NAMALWA (cell line): ENCODE results near the gene KDM2B.

Experiments
- DNase-seq: peaks from one replicate; pipeline ENCODE4 v3.0.0-alpha.2; 2015; ENCODE audit warnings: low spot score

Gene KDM2B

GRCh38 chr12:121530600-121531355 is 50.0 kb downstream of the KDM2B start:
- DNase-seq: peak; percentile 67

GRCh38 chr12:121529184-121529583 is 51.6 kb downstream of the KDM2B start:
- no peak for DNase-seq

- DNase-seq: no peak
Observed at GRCh38 chr12:121525411-121525810, 55.4 kb downstream of the KDM2B start.

GRCh38 chr12:121524196-121524916 is 56.5 kb downstream of the KDM2B start:
- peak; percentile 41 for DNase-seq

- DNase-seq: peak; percentile 46
Observed at GRCh38 chr12:121523741-121524140, 57.1 kb downstream of the KDM2B start.

- peak; percentile 80 for DNase-seq
Observed at GRCh38 chr12:121522971-121523370, 57.9 kb downstream of the KDM2B start.

- DNase-seq: no peak
Observed at GRCh38 chr12:121520586-121521086, 60.2 kb downstream of the KDM2B start.

- no peak for DNase-seq
Observed at GRCh38 chr12:121520119-121520518, 60.7 kb downstream of the KDM2B start.

- DNase-seq: no peak
Observed at GRCh38 chr12:121519227-121519626, 61.6 kb downstream of the KDM2B start.

- no peak for DNase-seq
Observed at GRCh38 chr12:121518656-121519055, 62.2 kb downstream of the KDM2B start.

GRCh38 chr12:121516437-121517011 is 64.3 kb downstream of the KDM2B start:
- DNase-seq: no peak

GRCh38 chr12:121515615-121516014 is 65.2 kb downstream of the KDM2B start:
- no peak for DNase-seq

GRCh38 chr12:121514184-121514742 is 66.6 kb downstream of the KDM2B start:
- DNase-seq: peak; percentile 84

GRCh38 chr12:121513464-121514183 is 67.2 kb downstream of the KDM2B start:
- DNase-seq: peak; percentile 68

- DNase-seq: no peak
Observed at GRCh38 chr12:121512561-121512960, 68.3 kb downstream of the KDM2B start.

GRCh38 chr12:121511916-121512315 is 68.9 kb downstream of the KDM2B start:
- DNase-seq: no peak

- no peak for DNase-seq
Observed at GRCh38 chr12:121509339-121509738, 71.5 kb downstream of the KDM2B start.

GRCh38 chr12:121508533-121508932 is 72.3 kb downstream of the KDM2B start:
- no peak for DNase-seq

- DNase-seq: no peak
Observed at GRCh38 chr12:121507984-121508383, 72.8 kb downstream of the KDM2B start.

- DNase-seq: no peak
Observed at GRCh38 chr12:121507245-121507644, 73.6 kb downstream of the KDM2B start.

- DNase-seq: no peak
Observed at GRCh38 chr12:121505513-121505912, 75.3 kb downstream of the KDM2B start.

- DNase-seq: no peak
Observed at GRCh38 chr12:121504505-121504904, 76.3 kb downstream of the KDM2B start.
